HG03060 (cell line): Measurements from ENCODE around the gene TMEM17.
"Not testable (repeated sequence)": the region's sequence is repeated elsewhere in the genome, so short reads cannot be mapped to it uniquely, and the experiment has no call there.

Experiments used
- ATAC-seq: cut with Tn5 transposase; IDR thresholded peaks from one replicate; pipeline ENCODE4 v1.9.1; 2021; ENCODE audit warnings: low read depth, moderate number of reproducible peaks; ENCODE audit not compliant: unreplicated experiment

Gene TMEM17

GRCh38 chr2:62505750-62506420 is at the start of gene TMEM17:
TSS of gene TMEM17 (minus strand) at chr2:62506195. CDS start at chr2:62506129, 66 bp downstream.
- ATAC-seq, result peak; percentile 49

DNA sequence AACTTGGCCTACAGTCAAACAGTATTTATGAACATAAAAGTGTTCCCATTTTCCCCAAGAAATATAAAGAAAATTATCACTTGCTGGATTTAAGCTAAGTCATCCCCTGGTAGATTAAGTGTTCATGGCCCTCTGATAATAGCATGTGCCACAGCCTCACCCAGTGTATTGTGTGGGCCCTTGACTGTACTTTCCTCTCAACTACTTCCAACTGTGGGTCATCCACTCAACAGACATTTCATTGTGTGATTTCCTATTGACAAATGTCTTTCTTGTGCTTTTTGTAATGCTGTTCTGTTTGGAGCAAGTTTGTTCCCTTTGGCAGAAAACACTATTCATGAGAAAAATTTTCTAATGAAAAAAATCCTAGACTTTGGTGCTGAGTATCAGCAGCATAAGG is 48.4 kb upstream of the TMEM17 start:
- no peak for ATAC-seq

DNA sequence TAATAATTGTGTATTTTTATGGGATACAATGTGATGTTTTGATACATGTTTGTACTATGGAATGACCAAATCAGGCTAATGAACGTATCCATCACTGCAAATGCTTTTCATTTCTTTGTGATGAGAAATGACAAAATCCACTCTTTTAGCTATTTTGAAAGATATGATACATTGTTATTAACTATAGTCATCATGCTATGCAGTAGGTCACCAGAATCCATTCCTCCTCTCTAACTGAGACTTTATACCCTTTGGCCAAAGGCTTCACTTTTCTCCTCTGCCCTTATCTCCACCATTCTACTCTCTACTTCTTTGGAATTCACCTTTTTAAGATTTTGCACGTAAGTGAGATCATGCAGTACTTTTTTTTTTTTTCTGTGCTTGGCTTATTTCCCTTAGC is 44.5 kb upstream of the TMEM17 start:
- ATAC-seq, result no peak

- ATAC-seq, result no peak
Observed at GRCh38 chr2:62547854-62548253, 41.9 kb upstream of the TMEM17 start.

- ATAC-seq, result no peak
Observed at GRCh38 chr2:62545261-62545660, 39.3 kb upstream of the TMEM17 start.

DNA sequence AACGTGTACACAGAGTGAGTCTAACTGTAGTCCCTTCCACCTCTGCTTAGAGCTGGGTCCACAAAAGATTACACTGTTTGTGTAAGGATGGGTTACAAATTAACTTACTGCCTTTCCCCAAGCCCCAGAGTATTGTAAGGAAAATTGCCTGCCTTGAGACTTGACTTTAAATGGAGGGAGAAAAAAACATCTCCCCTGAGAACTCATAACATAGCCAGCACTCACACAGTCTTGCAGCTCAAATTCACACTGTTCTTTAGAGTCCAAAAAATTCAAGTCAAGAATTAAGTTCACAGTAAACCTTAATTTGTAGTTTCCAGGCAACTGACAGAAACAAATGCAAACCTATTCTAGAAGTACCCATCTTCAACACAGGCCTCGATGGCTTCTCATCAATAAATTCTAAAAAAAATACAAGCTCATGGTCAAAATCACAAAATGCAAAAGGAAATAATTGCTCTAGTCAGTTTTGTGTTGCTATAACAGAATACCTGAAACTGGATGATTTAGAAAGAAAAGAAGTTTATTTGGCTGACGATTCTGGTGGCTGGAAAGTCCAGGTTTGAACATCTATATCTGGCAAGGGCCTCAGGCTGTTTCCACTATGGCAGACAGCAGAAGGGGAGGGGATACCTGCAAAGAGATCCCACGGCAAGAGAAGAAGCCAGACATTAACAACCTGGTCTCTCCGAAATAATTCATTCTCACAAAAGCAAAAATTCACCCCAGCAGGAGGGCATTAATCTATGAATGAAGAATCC is 34.6 kb upstream of the TMEM17 start:
- ATAC-seq, result no peak

DNA sequence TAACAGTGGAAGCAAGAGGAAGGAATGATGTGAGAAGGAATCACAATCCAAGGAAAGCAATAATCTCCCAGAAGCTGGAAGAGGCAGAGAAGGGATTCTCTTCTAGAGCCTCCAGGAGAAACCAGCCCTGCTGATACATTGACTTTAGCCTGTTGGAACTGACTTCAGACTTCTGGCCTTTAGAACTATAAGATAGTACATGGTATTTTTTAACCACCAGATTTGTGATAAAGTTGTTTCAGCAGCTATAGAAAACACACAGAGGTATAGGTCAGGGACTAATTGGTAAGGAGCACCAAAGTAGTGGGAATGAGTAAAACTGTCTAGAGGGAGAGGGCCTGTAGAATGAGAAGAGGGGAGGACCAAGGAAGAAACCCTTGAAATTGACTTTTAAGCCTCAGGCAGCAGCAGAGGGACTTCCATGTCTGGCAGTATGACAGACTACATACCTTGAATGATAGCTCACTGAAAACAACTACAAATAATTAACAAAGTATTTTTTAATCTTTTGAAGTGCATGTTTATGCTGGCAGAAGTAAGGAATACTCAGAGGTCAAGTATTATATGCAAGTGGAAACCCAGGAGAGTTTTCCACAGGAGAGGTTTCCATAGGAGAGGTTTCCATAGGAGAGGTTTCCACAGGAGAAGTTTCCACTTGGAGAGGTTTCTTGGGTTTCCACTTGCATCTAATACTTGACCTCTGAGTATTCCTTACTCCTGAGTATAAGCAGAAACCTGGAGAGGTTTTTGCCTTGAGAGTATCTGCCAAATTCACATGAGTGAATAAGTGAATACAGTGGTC is 33.8 kb upstream of the TMEM17 start:
- ATAC-seq, result no peak

DNA sequence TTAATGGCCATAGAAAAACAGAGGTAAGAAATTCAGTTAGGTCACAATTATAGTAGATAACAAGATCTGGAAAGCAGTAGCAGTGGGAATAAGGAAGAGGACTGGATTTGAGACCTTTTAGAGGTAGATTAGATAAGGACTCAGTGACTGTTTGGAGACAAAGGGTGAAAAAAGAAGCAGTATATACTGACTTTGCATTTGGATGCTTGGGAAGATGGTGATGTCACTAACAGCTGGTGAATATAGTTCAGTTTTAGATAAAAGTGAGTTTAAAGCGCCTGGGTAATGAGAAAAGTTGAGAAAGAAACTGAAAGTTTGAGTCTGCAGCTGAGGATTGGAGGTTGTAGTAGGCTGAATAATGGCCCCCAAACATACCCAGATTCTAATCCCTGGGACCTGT is 32.8 kb upstream of the TMEM17 start:
- ATAC-seq, result no peak

- ATAC-seq, result no peak
Observed at GRCh38 chr2:62537814-62538213, 31.8 kb upstream of the TMEM17 start.

GRCh38 chr2:62536873-62537547 is 31.0 kb upstream of the TMEM17 start:
- no peak for ATAC-seq

DNA sequence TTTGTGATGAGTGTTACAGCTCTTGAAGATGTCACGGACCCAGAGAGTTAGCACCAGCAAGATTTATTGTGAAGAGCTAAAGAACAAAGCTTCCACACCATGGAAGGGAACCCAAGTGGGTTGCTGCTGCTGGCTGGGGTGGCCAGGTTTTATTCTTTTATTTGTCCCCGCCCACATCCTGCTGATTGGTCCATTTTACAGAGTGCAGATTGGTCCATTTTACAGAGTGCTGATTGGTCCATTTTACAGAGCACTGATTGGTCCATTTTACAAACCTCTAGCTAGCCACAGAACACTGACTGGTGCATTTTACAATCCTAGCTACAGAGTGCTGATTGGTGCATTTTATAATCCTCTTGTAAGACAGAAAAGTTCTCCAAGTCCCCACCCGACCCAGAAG is 29.5 kb upstream of the TMEM17 start:
- ATAC-seq, result not testable (repeated sequence)

DNA sequence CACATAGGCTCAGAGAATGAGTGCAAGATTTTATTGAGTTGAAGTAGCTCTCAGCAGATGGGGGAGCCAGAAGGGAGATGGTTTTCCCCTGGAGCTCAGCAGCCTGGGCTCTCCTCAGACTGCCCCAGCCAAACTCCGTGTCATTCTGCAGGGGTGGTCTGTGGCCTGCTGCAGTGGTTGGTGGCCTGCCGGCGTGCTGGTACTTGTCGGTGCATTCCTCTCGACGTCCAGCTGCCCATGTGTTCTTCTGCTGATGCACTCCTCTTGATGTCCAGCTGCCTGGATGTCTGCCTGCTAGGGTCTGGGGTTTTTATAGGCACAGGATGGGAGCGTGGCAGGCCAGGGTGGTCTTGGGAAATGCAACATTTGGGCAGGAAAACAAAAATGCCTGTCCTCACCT is 25.6 kb upstream of the TMEM17 start:
- no peak for ATAC-seq

- ATAC-seq, result no peak
Observed at GRCh38 chr2:62529758-62530157, 23.8 kb upstream of the TMEM17 start.

DNA sequence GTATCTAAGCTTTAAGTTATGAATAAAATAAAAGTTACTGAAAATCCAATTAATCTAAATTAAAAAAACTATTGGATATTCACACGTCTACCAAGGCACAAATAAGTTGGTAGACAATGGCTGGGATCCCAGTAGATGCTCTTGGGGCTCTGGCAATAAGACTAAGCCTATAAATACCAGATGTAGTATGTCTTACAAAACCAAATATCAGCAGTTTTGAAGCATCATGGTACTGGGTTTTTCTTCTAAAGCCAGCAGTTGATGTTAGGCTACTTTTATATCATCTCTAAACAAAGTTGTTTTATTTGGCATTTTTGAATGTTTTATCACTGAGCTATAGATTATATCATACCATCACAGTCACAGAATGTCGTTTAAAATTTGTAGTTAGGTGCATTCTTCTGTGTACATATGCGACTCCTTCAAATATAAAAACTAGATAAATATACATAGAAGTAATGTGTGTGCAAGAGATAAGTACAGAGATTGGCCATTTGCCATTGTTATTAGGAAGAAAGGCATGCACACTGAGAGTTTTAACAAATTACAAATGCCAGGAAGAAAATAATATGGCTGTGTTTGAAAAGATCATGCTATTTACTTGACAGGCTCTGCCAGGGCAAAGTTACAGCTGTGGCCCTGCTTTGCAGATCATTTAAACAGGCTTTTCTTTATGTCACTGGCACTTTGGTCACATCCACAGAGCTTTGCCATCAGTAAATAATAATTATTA is 21.6 kb upstream of the TMEM17 start:
- ATAC-seq, result no peak

DNA sequence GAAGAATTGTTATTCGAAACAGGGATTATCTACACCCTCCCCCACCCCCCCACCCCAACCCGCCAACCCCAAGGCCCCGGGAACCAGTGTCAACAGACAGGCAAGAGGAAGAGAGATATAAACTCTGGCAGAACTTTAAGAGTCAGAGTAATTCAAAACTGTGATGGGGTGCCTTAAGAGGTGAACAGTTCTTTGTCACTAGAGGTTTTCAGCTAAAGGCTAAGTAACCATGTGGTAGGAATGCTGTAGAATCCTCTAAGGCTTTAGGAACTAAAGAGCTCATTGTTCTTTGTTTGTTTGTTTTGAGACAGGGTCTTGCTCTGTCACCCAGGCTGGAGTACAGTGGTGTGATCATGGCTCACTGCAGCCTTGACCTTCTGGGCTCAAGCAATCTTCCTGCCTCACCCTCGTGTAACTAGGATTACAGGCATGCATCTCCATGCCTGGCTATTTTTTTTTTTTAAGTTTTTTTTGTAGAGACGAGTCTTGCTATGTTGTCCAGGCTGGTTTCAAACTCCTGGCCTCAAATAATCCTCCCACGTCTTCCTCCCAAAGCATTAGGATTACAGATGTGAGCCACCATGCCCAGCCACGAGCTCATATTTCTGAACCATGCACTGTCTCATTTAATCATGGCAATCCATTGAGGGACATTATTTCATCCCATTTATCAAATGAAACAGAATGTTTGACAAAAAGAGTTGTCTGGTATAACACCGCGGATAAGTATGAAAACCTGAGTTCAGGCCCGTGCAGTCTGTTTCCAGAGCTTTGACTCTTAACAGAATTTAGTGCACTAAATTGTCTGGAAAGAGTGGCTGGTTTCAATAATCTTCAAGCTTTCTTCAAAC is 20.8 kb upstream of the TMEM17 start:
- no peak for ATAC-seq

DNA sequence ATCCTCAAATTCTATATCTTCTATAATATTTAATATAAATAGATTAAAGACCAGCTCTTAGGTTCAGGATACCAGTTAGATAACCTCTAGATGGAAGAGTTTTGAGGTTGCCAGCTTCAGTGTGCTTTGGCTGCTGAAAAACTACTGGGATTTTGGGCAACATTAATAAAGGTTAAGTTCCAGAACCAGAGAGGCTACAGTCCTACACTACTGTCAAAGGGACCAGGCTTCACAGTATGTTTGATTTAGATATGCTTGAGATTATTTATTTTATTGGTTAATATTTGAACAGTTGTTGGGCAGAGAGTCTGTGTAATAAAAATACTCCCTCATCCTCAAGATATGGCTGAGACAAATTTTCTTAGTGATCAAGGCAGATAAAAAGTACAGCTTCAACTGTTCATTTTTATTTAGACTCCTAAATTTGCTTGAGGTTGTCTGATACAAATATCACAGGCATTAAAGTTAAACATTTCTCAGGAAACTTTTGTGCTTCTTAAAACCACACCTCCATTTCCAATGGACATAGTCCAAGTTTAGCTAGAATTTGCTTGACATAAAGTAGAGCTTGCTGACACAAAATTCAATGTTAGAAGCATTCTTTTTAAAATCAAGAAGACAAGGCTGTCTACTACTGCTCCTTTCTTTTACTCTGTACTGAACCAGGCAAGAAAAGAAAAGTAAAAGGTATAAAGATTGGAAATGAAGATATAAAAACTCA is 19.7 kb upstream of the TMEM17 start:
- ATAC-seq, result no peak

DNA sequence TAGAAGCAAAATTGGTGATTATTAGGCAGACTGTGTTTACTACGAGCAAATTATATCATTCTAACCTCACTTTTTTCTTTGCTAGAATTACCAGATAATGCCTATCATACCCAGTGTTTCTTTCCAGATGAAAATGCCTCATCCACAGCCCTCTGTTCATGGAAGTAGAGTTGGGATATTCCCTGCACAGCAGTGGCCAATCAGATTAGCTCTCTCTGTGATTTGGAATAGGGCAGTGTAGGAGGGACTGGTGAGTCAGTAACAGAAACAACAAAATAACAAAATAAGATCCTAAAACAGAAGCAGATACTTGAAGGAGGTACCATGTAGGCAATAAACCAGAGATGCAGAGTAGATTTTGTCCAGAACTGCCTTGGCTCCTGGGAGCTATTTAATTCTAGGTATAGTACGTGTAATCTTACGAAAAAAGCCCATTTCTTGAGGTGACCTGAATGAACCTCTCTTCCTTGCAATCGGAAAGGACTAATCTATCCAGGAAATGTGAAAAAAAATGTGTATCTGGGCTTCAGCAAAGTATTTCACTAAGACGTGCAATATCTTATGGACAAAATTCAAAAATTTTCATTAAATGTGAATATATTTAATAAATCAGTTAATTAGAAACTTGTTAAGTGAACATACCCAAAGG is 18.4 kb upstream of the TMEM17 start:
- ATAC-seq, result no peak

GRCh38 chr2:62521061-62521460 is 15.1 kb upstream of the TMEM17 start:
- ATAC-seq, result not testable (repeated sequence)
